Stimulated activated naive CD4-positive, alpha-beta T cell treated with Interleukin-2 at 50 U/mL for 16 hours (primary cell): ENCODE measurements around the gene LRRC47.

ENCODE experiments used
- DNase-seq: peaks from one replicate; lab custom pipeline; 2025; lab: John Stamatoyannopoulos, UW

LRRC47 gene

DNA sequence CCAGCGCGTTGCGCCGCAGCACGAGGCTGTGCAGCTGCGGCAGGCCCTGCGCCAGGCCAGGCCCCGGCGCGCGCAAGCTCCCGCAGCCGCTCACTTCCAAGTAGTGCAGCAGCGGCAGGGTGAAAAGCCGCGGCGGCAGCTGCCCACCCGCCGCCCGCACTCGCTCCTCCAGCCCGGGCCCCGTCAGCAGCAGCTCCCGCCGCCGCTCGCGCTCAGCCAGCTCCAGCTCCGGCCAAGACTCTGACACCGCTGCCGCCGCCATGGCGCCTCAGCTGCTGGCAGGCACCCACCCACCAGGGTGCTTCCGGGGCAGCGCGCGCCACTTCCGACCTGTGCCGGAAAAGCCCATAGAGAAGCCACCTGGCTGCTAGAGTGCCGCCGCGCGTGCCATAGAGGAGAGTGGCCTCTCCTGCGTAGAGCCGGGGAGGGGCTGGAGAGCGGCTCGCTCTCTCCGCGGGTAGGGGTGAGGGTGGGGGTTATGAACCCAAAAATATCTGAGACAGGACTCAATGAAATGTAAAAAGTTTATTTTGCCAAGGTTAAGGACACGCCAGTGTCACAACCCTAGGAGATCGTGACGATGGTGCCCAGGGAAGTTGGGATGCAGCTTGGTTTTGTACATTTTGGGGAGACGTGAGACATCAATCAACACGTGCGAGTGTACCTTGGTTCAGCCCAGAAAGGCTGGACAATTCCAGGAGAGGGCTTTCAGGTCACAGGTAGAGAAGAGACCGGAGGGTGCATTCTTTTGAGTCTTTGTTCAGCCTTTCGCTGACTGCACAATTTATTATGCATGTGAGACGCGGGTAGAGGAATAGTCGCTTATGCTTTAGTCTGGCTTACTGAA lies at the start of gene LRRC47:
TSS of gene LRRC47 (minus strand) at position 284 of the 847 bp plus-strand sequence. CDS start at position 262, 22 bp downstream.
- DNase-seq, result peak; percentile 93

DNA sequence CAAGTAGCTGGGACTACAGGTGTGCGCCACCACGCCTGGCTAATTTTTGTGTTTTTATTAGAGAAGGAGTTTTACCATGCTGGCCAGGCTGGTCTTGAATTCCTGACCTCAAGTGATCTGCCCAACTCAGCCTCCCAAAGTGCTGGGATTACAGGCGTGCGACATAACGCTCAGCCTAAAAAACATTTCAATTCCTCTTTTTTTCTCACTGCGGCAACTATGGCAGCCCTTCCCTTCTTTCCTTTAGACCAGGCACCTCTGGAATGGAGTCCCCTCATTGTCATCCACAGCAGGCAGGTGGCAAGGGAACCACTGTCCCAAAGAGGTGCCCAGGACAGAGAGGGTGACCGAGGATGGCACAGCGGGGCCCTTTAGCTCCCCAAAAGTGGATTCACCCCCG lies 46.6 kb upstream of the LRRC47 start:
- DNase-seq, result no peak

DNA sequence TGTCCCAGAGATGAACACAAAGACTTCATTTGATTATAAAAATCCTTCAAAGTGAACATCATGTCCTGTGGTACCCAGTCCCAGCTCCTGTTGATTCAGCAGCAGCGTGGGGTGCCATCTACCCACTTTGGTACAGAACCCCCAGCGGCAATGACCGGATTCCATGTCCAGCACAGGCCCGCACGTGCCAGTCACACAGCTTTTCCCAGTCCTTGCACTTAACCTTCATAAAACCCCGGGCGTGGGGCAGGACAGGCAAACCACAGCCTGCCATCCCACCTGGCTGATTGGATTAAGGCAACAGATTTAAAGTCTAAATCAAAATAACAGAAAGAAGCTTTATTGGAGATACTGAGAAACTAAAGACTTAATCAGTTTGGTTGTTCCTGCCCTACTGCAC lies 45.2 kb upstream of the LRRC47 start:
- DNase-seq, result no peak

DNA sequence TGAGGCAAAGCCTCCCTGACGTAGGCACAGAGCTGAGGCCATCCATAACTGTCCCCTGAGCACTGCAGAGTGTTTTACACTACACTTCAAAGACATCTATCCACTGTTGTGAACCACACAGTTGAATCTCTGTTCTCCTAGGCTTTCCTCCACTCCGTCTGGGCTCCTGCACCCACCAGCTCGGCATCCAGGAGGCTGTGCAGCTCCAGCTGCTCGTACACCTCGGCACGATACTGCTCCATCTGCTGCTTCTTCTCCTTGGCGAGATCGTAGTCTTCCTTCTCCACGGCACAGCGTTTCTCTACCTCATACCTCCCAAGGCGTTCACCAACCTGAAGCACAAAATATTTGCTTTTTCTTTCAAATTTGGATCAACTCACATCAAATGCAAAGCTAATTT lies 42.5 kb upstream of the LRRC47 start:
- DNase-seq, result no peak

DNA sequence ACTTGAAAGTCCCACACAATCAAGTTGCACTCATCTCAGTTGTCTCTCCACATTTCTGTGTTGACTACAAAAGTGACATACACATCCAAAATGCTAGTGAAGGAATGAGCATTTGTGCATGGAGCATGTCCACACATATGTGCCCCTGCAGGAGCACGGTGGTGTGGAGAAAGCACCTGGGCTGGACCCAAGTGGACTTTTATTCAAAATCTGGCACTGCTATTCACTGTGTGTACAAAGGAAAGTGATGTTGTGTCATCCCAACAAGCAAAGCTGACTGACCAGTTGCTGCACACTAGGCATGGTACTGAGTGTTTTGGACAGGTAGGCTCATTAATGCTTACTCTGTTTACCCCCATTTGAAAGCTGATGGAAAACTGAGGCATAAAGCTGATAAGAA lies 41.4 kb upstream of the LRRC47 start:
- DNase-seq, result no peak

DNA sequence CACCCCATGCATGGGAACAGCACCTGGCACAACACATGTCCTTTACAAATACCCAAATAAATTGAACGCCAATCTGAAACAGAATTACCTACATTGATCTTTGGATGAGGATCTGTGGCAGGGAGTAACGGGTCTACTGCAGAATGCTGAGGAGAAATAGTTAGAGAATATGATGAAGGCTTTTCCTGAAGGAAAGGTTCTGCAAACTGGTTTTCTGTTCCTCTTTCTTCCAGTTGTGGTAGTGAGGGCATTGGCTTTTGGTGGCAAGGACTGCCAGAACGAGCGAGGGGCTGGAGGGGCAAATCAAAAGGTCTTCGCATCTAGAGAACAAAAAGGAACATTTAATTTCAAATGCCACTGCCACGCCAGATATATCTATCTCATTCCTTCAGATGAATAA lies 40.9 kb upstream of the LRRC47 start:
- DNase-seq, result no peak

DNA sequence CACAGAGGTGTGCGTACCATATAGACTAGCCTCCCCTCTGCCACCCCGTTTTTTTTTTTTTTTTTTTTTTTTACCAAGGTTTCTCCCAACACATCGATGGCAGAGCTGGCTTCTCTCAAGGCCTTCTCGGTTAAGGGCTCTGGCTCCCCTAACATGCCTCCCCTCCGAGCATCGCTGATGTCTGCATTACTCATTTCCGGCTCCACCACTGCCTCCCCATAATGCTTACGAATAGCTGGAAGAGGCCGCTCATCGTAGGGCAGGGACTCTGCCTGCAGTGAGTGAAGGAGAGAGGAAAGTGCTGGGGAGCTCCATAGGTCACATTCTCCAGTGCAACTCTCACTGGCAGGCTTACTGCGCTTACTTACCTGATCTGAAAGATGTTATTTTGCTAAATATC lies 40.1 kb upstream of the LRRC47 start:
- no peak for DNase-seq

DNA sequence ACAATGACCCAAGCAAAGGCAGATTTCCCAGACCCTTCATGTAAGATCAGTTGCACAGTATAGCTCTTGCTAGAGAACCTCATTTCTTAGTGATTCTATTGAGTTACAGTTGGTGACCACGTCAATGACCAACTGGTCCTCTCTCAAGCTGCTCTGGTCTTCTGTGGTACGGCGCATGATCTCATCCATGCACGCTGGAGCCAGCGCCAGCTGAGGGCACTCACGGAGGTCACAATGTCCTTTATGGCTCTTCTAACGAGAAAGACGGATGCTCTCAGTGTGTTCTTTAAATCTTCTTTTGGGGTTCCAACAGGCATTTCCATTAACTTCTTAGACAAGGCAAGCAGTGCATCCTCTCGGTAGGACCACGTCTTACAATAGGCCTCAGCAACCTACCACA lies 38.4 kb upstream of the LRRC47 start:
- DNase-seq, result no peak

DNA sequence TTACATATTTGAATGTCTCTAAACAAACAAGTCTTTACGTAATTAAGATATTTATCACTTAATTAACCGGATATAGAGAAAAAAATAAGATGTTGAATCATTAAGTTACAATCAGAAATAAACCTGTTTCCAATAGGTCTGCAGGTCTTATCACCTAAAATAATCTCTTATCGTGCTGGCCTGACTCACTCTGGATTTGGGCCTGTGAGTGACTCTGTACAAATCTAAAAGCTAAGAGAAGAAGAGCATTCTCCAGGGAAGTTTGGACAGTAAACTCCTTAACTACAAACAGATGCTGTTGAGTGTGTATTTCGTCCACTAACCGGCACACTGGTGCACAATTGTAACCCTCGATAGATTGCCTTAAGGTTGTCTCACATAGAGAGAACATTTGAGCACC lies 35.4 kb upstream of the LRRC47 start:
- DNase-seq, result no peak

DNA sequence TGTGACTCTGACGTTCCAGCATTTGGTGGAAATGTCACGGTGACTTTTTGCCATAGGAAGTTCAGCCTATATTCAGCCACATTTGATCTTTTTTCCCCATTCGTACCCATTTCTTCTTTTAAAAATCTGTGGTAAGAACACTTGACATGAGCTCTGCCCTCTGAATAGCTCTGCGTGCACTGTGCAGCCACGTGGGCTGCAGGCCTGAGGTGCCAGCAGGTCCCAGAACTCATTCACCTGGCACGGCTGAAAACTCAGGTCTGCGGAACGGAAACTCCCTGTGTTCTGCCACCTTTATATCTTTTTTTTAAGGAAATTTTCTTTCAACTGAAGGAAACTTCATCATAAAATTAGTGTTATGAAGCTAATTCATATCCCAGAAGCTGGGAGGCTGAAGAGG lies 32.1 kb upstream of the LRRC47 start:
- DNase-seq, result no peak

DNA sequence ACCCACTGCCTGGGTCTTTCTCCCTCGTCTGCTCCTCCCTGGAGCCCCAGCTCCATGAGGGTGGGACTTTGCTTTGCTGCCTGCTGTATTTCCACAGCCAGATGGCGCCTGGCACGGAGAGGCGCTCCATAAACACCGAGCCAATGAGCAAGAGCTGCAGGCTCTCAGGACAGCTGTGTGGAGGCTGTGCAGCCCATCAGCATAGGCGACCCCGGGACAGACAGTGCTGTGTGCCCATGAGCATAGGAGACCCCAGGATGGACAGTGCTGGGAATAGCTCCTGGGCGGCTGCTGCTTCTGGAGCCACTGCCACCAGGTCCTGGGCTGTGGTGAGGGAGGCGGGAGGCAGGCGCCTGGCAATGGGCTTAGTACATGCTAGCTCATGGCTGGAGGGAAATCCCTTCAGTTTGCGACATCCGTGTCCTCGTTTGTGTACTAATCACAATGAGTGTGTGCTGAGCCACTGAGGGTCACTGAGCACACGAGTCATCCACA lies 31.6 kb upstream of the LRRC47 start:
- no peak for DNase-seq

DNA sequence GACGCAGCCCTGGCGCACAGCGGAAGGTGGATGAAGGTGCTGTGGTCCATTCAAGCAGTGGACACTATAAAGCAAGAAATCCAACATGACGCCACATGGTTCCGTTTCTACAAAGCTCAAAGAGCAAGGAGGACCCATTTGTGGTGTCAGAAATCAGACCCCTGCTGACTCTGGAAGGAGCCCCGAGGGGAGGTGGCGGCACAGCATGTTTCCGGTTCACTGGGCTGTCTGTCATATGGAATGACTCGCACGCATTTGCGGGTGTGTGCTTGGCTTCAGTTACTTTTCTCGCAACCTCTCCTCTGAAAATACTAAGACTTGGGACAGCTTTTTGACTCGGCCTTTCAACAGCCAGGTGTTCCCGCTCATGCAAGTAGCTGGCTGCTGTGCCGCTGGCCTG lies 29.1 kb upstream of the LRRC47 start:
- no peak for DNase-seq

DNA sequence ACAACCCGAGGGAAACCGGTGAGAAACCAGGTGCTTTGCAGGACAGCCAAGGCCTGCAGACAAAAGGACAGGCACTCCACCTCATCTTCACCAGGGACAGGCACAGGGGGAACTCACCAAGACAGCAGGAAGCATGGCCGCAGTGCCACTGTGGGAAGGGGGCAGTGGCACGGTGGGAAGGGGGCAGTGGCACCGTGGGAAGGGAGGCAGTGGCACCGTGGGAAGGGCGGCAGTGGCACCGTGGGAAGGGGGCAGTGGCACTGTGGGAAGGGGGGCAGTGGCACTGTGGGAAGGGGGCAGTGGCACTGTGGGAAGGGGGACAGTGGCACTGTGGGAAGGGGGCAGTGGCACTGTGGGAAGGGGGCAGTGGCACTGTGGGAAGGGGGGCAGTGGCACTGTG lies 28.4 kb upstream of the LRRC47 start:
- no peak for DNase-seq

DNA sequence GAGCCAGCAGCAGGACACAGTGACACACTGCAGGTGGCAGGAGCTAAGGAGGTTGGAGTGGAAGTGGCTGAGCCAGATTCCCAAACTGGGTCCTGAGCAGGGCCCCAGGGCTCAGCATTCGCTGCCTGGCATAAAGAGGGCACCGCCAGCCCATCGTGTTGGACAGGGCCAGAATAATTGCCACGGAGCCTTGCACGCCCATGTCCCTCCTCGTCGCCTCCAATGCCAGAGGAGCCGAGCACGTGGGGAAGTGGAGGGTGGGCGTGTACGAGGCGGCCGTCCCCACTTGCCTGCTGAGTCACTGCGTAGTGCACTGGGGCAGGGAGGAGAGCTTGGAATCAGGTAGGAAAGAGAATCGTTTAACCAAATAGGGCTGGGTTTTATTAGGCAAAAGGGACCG lies 26.1 kb upstream of the LRRC47 start:
- no peak for DNase-seq

DNA sequence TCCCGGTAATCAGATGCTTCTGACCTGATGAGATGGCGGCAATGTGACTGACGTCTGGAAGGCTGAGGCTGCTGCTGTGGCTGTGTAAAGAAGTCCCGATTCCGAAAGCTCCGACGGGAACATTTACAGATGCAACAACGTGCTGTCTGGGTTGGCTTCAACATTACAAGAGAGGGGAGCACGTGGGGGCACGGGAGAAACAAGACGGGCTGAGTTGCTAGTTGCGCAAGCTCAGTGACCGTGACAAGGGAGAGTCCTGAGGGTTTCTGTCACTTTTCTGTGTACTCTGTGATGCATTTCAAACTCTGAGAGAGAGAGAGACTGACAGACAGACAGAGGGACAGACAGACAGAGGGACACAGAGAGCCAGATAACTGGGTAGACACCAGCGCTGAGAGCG lies 25.6 kb upstream of the LRRC47 start:
- no peak for DNase-seq

DNA sequence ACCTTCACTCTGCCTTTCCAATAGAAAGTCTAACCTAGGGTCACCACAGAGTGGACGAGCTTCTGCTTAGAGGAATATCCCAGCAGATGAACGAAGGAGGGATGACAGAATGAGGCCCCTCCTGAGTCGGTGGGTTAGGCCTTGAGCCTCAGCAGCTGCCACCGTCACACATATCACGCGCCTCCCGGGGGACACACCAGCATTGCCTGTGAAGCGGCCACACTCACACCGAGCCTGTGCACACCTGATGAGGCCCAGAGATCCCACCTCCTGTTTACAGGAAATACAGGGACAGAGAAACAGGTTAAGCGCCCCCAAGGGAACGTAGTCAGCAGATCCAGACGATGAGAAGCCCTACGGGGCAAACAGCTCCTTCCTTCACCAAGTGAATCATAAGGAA lies 25.1 kb upstream of the LRRC47 start:
- no peak for DNase-seq

DNA sequence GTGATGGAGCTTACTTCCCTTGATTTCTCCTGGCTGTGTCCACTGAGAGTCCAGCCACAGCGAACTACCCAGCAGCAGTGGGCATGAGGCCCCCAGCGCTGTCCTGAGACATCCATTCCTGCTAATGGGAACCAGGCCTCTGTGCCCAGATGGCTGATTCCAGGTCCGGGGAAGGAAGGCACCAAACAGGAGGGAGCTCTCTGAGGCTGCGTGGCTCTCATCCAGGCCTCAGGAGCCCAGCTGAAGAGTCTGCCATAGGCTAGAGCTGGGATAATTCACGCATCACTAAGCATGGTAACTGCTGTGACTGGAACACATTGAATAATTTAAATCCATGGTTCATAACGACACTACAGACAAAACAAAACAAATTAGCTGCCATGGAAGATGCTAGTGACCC lies 24.7 kb upstream of the LRRC47 start:
- DNase-seq, result no peak

DNA sequence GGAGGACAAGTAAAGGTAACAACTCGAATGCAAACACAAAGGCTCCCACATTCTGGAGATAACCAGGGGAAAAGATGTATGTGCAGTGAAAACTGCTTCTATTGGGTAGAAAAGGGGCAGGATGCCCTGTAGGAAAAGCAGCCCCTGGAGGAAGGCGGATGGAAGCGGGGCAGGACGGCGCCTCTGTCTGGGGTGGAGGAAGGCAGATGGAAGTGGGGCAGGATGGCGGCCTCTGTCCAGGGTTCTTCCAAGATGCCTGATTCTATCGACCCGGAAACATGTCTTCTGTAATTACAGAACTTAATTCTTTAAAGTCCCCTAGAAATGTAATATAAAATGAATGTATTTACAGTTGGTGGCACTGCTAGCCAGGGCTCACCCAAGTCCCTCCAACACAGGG lies 24.0 kb upstream of the LRRC47 start:
- no peak for DNase-seq

DNA sequence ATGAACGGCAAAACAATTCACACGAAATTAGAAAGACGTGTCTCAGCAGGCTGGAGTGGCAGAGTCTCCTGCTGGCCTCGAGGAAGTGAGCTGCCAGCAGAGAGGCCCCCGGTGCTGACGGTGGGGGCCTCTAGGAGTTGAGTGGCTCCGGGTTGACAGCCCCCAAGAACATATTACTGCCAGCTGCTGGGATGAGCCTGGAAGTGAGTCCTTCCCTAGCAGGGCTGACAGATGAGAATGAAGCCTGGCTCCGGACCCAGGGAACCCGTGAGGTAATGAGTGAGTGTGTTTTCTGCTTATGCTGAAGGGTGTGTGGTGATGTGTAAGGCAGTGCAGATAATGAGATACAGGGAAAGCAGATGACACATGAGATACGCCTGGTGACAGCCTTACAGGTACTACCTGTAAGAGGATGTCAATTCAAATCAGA lies 23.5 kb upstream of the LRRC47 start:
- DNase-seq, result no peak

DNA sequence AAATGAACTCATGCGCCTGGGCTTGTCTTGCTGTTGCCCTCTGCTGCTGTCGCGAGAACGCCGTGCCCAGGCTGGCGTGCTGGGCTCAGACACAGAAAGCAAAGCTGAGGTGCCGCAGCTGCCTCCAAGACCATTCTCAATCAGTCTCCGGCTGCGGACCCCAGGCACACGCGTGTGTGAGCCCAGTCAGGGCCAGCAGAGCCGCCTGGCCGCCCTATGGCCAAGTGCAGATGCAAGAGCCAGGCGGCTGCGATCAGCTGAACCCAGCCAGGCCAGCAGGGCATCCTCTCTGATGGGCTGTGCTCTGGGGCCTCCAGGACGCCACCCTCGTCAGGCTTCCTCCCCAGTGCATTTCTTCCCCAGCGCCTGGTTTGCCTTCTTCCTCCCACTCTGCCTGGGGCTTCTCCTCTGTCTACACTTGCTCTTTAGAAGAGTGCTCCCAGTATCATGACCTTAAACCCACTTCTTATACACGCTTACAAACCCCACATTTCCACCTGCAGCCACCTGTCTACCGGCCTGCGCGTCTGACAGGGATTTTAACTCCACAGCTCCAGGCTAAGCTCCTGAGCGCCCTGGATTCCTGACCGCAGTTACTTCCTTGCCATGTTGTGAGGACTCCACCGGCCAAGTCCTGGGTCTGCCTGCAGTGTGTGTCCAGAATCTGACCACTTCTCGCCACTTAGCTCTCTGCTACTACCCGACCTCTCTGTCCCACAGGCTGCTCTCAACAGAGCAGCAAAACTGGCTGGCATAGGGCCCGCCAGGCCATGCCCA lies 21.7 kb upstream of the LRRC47 start:
- no peak for DNase-seq

DNA sequence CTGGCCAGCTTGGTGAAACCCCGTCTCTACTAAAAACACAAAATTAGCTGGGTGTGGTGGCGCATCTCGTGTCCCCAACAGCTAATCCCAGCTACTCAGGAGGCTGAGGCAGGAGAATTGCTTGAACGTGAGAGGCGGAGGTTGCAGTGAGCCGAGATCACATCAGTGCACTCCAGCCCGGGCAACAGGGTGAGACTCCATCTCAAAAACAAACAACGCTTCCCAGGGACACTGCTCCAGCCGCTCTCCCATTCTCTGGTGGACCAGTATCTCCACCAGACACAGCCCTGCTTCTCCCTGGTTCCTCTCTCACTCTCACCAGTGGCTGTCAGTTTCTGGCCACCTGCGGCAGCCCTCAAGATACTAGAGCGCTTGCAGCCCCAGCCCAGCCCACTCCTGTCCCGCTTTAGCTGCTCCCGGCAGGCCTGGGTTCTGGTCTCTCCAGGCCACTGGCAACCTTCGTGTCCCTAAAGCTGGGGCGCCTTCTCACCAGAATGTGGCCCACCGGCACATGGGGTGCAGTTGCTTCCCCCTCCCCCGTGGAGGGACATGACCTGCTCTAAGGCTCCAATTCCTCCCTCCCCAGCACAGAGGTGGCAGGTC lies 20.9 kb upstream of the LRRC47 start:
- DNase-seq, result no peak

DNA sequence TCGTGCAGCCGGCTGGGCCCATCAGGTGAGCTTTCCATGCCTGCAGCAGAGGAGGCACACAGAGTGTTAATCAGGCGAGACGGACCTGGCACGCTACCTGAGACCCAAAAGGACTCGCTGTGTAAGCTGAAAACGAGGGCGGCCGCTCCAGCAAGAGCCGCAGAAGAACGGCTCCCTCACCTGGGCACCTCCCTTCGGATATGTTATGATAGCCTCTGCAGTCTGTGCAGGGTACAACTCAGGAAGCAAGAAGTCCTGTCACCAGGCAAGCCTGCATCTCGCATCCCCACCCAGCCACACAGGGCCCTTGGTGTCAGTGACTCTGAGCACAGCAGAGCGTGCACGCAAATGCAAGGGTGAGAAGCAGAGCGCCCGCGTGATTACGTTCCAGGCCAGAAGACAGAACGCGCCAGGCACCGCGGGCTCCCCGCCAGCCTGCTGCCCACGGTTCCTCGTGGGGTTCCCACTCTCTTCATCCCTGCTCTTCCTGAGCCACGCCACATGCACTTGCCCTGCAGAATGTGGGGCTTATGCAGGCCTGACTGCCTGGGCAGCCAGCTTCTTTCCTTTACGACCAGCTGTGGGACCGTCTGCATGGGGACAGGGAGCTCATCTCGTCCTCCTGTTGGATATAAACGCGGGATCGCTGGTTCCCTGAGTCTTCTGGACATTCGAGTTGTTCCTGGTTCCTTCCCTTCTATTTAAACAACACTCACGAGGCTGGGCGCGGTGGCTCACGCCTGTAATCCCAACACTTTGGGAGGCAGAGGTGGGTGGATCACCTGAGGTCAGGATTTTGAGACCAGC lies 20.2 kb upstream of the LRRC47 start:
- no peak for DNase-seq
